H1 (cell line): Measurements from ENCODE around the gene ABCC4. TPM values are rescaled to one million over a fixed set of nuclear protein-coding genes. Genes with fewer than 3 reads are reported as not detected.

Source experiments
- CBX8 ChIP-seq: fragments of 300-800, 300-1000 bp; sonication (generic); IDR thresholded peaks from 2 replicates; pipeline ENCODE4 v1.7.1; 2016; ENCODE audit warnings: low read depth, low read length, borderline replicate concordance
- FOSL1 ChIP-seq: IDR thresholded peaks from 2 replicates; pipeline ENCODE4 v1.6.1; 2011; ENCODE audit warnings: mild to moderate bottlenecking, low read depth, low read length, moderate library complexity; ENCODE audit not compliant: insufficient read depth
- POLR2AphosphoS5 ChIP-seq: IDR thresholded peaks from 2 replicates; pipeline ENCODE4 v1.6.1; 2011; ENCODE audit warnings: low read depth, low read length
- polyA plus RNA-seq, 7 experiments: library from polyadenylated mRNA; depleted of rRNA in 3 of 7; stranded (reverse) in 5 of 7; unstranded in 2 of 7; fragments of >200 nt in 5 of 7; fragments of 200-250 nt in 2 of 7; gene quantifications; 1 replicate in 5 of 7; 2 replicates in 1 of 7; 4 replicates in 1 of 7; pipeline versions ENCODE4 v1.2.1 to v1.2.3, GENCODE V29; 2011 to 2013; ENCODE audit warnings: missing spikeins in 2 of 7, mixed read lengths in 2 of 7
- total RNA-seq: library from RNA; stranded (reverse); fragmentation: NEBNext Ultra II Directional; extraction: Animal tissue kit (Norgen Biotek cat#: 25700); gene quantifications from 2 replicates; pipeline ENCODE4 v1.2.1, GENCODE V29; 2021

Gene ABCC4
- total and polyA plus RNA-seq, 2 of the 8 experiments (the other 6 are each of a cell fraction or from before 2014, with no cell fraction given) = 4.0 to 14.1 TPM

DNA sequence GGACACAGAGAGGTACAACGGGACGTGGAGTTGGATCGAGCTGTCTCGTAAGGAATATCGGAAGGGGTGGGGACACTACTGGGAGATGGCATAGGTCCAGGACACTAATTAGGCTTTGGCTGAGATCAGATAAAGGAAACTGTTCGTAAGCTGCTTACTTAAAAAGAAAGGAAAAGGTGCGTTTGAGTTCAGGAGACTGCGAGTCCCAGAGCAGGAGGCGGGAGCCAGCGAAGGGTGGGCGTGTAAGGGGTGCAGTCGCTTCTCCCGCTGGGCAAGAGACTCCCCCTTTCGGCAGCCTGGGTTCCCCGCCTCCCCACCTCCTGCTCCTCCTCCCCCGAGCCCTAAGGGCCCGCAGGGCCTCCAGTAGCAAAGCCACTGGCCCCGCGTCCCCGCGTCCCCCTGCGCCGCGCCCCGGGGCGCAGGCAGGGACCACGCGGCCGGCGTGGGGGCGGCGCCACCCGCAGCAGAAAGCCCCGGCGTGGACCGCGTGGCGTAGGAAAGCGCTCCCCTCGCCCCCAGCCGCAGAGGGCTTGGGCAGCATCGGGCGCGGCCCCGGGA lies 547 bp downstream of the ABCC4 start (continued):
- TF ChIP-seq FOSL1 (no peak), CBX8 (no peak), POLR2AphosphoS5 (no peak)
